Neural progenitor cell (in vitro differentiated cells): ENCODE data around the gene TMIGD3.

Experiments used
- CTCF ChIP-seq: fragments of 200-600 bp; sonication (generic); IDR thresholded peaks from 2 replicates; pipeline ENCODE4 v1.5.1; 2017; ENCODE audit warnings: antibody characterized with exemption, mild to moderate bottlenecking
- EZH2 ChIP-seq: fragments of 200-600 bp; sonication (generic); IDR thresholded peaks from 2 replicates; pipeline ENCODE4 v1.6.1; 2017; ENCODE audit warnings: antibody characterized with exemption, mild to moderate bottlenecking, moderate library complexity

DNA sequence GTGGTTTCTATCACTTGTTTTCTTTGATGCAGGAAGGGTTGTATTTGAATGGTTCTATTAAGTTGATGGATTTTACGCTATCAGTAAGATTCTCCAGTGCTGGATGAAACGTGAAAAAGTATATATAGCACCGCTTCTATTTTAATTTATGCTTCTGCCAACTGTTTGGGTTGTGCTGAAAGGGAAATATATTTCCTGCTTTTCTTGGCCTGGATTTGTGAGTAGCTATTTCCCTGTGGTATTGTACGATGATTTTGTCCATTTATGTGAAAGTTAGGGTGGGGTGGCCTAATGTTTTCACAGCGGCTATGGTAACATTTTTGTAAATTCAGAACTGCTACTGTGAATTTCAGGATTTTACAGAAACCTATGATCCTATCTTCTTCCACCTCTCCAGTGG is 29.3 kb downstream of the TMIGD3 start:
- TF ChIP-seq CTCF (no peak), EZH2 (no peak)
